ENCODE measurements around the gene ANGEL1. TPM values are rescaled to one million over a fixed set of nuclear protein-coding genes. Genes with fewer than 3 reads are reported as not detected.

Gene ANGEL1
- total RNA-seq, 2 experiments from 2014 or later, result 15.4 to 17.3 TPM

- no peaks in the 10 kb centered on the region for H3K4me1 Mint-ChIP-seq
- no peak overlapping the region for H3K27ac Mint-ChIP-seq
- no peak for ATAC-seq (ENCODE audit: low read depth)
- DNase-seq, result no peak
- H3K9me3 Mint-ChIP-seq, result no peaks in the 10 kb centered on the region
- POLR2A ChIA-PET, result no interaction called here
- H3K27me3 Mint-ChIP-seq, result peaks cover 9% of the 10 kb centered on the region
- H3K4me3 Mint-ChIP-seq, result no peak overlapping the region
- H3K36me3 Mint-ChIP-seq, result no peaks in the 10 kb centered on the region
Measured at GRCh38 chr14:76830556-76830955, 17.9 kb upstream of the ANGEL1 start.

DNA sequence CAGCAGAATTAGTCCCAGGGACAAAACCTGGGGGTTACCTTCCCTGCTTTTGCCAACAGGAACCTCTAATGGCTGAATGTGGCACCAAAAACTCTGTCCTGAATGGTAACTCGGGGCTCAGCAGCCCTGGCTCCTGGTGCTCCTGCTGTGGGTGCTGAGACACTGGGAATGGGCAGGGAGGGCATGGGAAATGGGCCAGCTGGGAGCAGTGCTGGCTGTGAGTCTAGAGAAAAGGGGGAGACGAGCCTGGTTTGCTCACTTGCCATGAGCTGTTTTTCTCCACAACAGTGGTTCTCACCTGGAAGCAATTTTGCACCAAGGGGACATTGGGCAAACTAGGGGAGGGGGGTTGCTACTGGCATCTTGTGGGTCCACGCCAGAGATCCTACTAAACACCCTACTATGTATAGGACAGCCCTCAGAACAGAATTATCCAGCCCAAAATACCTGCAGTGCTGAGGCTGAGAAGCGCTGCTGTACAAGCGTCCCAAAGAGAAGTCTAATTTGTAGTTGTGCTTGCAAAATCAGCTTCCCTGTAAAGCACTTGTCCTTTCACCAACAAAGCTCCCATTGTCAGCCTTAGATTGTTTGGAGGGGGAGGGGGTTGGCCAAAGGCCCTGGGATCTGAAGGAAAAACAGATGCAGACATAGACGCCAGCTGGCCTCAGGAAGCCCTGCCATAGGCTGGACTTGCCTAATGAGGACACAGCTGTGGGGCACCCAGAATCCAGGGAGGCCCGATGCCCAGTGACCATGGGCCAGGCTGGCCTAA is 17.2 kb upstream of the ANGEL1 start:
- no peak for DNase-seq
- POLR2A ChIA-PET, result no interaction called here
- Mint-ChIP-seq H3K4me1 (no peaks in the 10 kb centered on the region), H3K9me3 (no peaks in the 10 kb centered on the region), H3K4me3 (no peak overlapping the region), H3K27me3 (peaks cover 8% of the 10 kb centered on the region), H3K36me3 (no peaks in the 10 kb centered on the region), H3K27ac (no peak overlapping the region)
- ATAC-seq (ENCODE audit: low read depth), result no peak

- POLR2A ChIA-PET, result no interaction called here
- Mint-ChIP-seq H3K9me3 (no peaks in the 10 kb centered on the region), H3K27me3 (peaks cover 7% of the 10 kb centered on the region), H3K27ac (no peak overlapping the region), H3K4me3 (no peak overlapping the region), H3K4me1 (no peaks in the 10 kb centered on the region), H3K36me3 (no peaks in the 10 kb centered on the region)
- no peak for DNase-seq
- ATAC-seq (ENCODE audit: low read depth), result no peak
Measured at GRCh38 chr14:76829013-76829365, 16.3 kb upstream of the ANGEL1 start.

GRCh38 chr14:76828339-76829012 is 15.8 kb upstream of the ANGEL1 start:
- no peaks in the 10 kb centered on the region for H3K4me1 Mint-ChIP-seq
- ATAC-seq (ENCODE audit: low read depth), result no peak
- no peak overlapping the region for H3K27ac Mint-ChIP-seq
- no peaks in the 10 kb centered on the region for H3K9me3 Mint-ChIP-seq
- H3K27me3 Mint-ChIP-seq, result peaks cover 6% of the 10 kb centered on the region
- no peaks in the 10 kb centered on the region for H3K36me3 Mint-ChIP-seq
- DNase-seq, result no peak
- POLR2A ChIA-PET, result no interaction called here
- H3K4me3 Mint-ChIP-seq, result no peak overlapping the region

- Mint-ChIP-seq H3K27ac (no peak overlapping the region), H3K27me3 (peaks cover 6% of the 10 kb centered on the region), H3K36me3 (no peaks in the 10 kb centered on the region), H3K4me1 (no peaks in the 10 kb centered on the region), H3K9me3 (no peaks in the 10 kb centered on the region), H3K4me3 (no peak overlapping the region)
- no peak for DNase-seq
- POLR2A ChIA-PET, result no interaction called here
- ATAC-seq (ENCODE audit: low read depth), result no peak
Measured at GRCh38 chr14:76827696-76828296, 15.1 kb upstream of the ANGEL1 start.

DNA sequence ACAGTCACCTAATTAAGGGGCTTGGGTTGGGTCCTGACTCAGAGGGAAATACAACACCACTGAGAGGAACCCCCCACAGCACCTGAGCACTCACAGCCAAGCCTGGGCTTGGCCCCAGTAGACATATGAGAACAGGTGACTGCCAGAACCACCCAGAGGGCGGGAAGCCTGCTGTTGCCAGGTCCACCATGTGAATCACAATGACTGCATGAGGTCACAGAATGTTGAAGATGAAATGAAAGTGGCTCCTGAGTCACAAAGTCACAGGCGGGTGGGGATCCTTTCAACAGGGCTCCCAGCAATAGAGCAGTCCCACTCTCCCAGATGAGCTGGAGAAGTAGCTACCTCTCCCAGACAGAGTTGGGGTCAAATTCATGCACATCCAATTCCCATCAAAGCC is 13.4 kb upstream of the ANGEL1 start, which contains the start of gene LRRC74A:
Gene LRRC74A (plus strand): TSS at position 287 of the 400 bp plus-strand sequence. CDS start 290 bp downstream, outside the sequence.
- no peak for DNase-seq
- no peak within 1 kb of the TSS for H3K4me3 Mint-ChIP-seq
- POLR2A ChIA-PET, result no interaction called here
- H3K36me3 Mint-ChIP-seq, result no peaks in the 10 kb centered on the region
- H3K27me3 Mint-ChIP-seq, result peaks cover 6% of the 10 kb centered on the region
- no peak within 1 kb of the TSS for H3K27ac Mint-ChIP-seq
- H3K9me3 Mint-ChIP-seq, result no peaks in the 10 kb centered on the region
- no peaks in the 10 kb centered on the region for H3K4me1 Mint-ChIP-seq
- ATAC-seq (ENCODE audit: low read depth), result no peak

DNA sequence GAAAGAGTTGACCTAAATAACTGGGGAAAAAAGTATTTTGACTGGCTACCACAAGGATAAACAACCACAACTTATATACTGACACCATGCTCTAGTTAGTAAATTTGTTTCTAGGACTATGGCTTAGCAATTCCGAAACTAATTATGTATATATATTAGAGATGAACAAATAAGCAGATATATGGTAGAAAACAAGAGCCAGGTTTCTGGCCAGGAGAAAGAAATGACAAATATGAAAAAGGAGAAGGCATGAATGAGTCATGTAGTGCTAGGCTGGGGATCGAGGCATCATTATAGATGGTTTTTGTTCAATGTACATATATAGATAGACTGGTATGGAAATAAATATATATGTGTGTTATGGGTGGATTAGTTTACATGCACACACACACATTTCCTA is 8.0 kb upstream of the ANGEL1 start:
- ATAC-seq (ENCODE audit: low read depth) (no peak), DNase-seq (no peak)
- Mint-ChIP-seq H3K9me3 (no peaks in the 10 kb centered on the region), H3K4me1 (no peaks in the 10 kb centered on the region), H3K27me3 (peaks cover 10% of the 10 kb centered on the region), H3K27ac (no peak overlapping the region), H3K4me3 (no peak overlapping the region), H3K36me3 (no peaks in the 10 kb centered on the region)
- POLR2A ChIA-PET, result no interaction called here

DNA sequence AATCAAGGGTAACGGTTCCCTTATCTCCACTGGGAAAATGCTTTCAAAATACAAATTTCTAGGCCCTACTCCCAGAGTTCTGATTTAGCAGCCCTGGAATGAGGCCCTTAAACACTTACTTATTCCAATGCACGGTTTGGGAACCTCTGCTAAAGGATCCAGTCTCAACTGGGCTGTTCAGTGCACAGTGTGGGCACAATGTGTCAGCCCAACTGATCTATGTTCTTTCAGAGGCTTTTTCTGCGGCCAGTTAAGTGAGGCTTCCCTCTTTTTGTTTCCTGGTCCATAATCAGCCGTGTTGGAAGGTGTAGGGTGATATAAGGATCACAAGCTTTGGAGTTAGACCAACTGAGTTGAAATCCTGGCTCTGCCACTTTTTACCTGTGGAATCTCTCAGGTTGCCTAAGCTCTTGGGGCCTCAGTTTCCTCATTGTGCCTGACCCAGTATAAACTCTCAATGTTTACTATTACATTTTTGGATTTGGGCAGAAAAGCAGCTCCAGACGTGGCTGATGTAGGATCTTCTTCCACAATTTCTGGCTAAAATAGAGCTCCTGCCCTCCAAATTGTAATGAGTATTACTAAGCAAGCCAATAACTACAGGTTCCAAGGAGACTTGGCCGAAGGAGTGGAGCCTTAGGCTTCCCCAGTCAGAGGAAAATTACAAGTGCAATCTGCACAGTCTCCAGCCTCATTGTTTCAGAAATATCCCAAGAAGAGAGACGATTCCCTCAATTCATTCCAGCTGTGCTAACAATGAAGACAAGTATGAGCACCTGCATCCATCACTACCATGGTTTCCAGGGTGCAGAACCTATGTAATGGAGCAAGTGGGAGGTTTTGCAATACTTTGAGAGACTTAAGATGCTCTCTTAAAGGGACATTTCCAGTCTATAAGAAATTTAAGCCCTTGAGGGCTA is 2.3 kb upstream of the ANGEL1 start:
- DNase-seq (no peak), ATAC-seq (ENCODE audit: low read depth) (no peak)
- peaks cover 7% of the 10 kb centered on the region for H3K27me3 Mint-ChIP-seq
- no peak overlapping the region for H3K4me3 Mint-ChIP-seq
- POLR2A ChIA-PET, result no interaction called here
- no peaks in the 10 kb centered on the region for H3K36me3 Mint-ChIP-seq
- no peaks in the 10 kb centered on the region for H3K9me3 Mint-ChIP-seq
- no peak overlapping the region for H3K27ac Mint-ChIP-seq
- H3K4me1 Mint-ChIP-seq, result peaks cover 20% of the 10 kb centered on the region

DNA sequence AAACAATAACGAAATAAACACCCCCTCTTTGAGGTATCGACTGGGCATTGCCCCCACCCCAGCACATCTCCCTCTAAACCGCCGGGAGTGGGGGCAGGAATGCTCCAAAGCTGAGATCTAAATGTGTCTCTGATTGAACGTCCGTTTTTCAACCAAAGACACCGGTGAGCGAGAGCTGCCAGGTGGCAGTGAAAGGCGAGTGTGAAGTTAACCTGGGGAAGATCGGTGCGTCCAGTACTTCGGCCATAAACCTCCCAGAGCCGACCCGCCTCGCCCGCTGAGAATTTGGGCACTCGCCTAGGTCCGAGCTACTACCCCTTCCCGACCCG is 625 bp downstream of the ANGEL1 start:
- DNase-seq, result no peak
- Mint-ChIP-seq H3K36me3 (no peaks in the 10 kb centered on the region), H3K4me3 (peak overlapping the region; percentile 90), H3K27ac (peak overlapping the region; percentile 85), H3K27me3 (no peaks in the 10 kb centered on the region), H3K4me1 (peaks cover 20% of the 10 kb centered on the region), H3K9me3 (no peaks in the 10 kb centered on the region)
- POLR2A ChIA-PET, result interaction anchor here (1.0 to 1.7 kb wide), 9 partner anchors 15 to 508 kb away, joined by 3 to 7 read pairs (median 4); partner anchors contain the start of genes GSTZ1, POMT2 and VASH1
- ATAC-seq (ENCODE audit: low read depth), result no peak

DNA sequence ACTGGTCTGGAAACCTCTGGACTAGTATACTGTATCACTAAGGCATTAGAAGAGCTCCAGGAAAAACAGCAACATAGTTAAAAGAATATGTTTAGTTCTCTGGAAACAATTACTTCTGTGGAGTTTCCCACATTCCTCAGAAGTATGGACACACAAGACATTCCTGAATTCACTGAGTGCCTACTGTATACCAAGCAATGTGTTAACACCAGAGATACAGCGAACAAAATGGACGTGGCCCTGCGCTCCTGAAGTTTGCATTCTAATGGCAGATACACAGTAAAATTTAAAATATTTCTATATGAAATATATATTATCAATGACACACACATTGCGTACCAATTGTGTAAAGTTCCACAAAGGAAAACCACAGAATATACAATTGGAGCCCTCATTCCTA is 1.1 kb downstream of the ANGEL1 start:
- no peak for DNase-seq
- Mint-ChIP-seq H3K27me3 (no peaks in the 10 kb centered on the region), H3K4me1 (peaks cover 20% of the 10 kb centered on the region), H3K27ac (peak overlapping the region; percentile 64), H3K4me3 (peak overlapping the region; percentile 90), H3K9me3 (no peaks in the 10 kb centered on the region), H3K36me3 (no peaks in the 10 kb centered on the region)
- no peak for ATAC-seq (ENCODE audit: low read depth)
- POLR2A ChIA-PET, result interaction anchor here (0.7 to 1.2 kb wide), 5 partner anchors 14 to 509 kb away, joined by 3 to 5 read pairs (median 3); partner anchors contain the start of genes GSTZ1 and POMT2

GRCh38 chr14:76810953-76811400 is 1.7 kb downstream of the ANGEL1 start:
- peaks cover 20% of the 10 kb centered on the region for H3K4me1 Mint-ChIP-seq
- no peaks in the 10 kb centered on the region for H3K27me3 Mint-ChIP-seq
- POLR2A ChIA-PET, result interaction anchor here (0.7 to 1.0 kb wide), 4 partner anchors 14 to 50 kb away, joined by 3 to 5 read pairs (median 4); no protein-coding TSS in a partner anchor
- ATAC-seq (ENCODE audit: low read depth), result peak; percentile 12
- H3K36me3 Mint-ChIP-seq, result no peaks in the 10 kb centered on the region
- peak overlapping the region; percentile 64 for H3K27ac Mint-ChIP-seq
- DNase-seq, result no peak
- H3K9me3 Mint-ChIP-seq, result no peaks in the 10 kb centered on the region
- peak overlapping the region; percentile 90 for H3K4me3 Mint-ChIP-seq

DNA sequence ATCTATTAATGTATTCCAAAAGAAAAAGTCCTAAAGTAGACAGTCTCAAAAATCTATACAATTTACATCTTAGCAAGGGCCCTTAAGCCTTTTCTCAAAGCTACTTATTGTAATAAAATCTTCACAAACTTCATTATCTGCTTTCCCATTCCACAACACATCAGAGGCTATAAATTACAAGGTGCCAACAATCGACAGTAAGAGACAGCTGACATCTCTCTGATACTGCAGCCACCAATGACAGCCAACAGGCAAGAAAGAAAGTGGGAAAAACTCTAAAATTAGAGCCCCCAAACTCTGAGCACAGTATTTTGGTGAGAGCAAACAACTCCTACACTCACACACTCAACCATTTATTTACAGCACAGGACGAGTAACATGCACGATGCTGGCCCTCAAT is 2.2 kb downstream of the ANGEL1 start:
- H3K36me3 Mint-ChIP-seq, result no peaks in the 10 kb centered on the region
- POLR2A ChIA-PET, result interaction anchor here (0.7 to 1.0 kb wide), 2 partner anchors 34 to 41 kb away, joined by 3 to 4 read pairs; no protein-coding TSS in a partner anchor
- peak overlapping the region; percentile 90 for H3K4me3 Mint-ChIP-seq
- DNase-seq (no peak), ATAC-seq (ENCODE audit: low read depth) (no peak)
- peak overlapping the region; percentile 64 for H3K27ac Mint-ChIP-seq
- H3K27me3 Mint-ChIP-seq, result no peaks in the 10 kb centered on the region
- H3K4me1 Mint-ChIP-seq, result peaks cover 20% of the 10 kb centered on the region
- H3K9me3 Mint-ChIP-seq, result no peaks in the 10 kb centered on the region

GRCh38 chr14:76808990-76809389 is 3.7 kb downstream of the ANGEL1 start:
- no peaks in the 10 kb centered on the region for H3K9me3 Mint-ChIP-seq
- H3K27me3 Mint-ChIP-seq, result no peaks in the 10 kb centered on the region
- H3K4me3 Mint-ChIP-seq, result no peak overlapping the region
- ATAC-seq (ENCODE audit: low read depth) (no peak), DNase-seq (no peak)
- H3K36me3 Mint-ChIP-seq, result peaks cover 3% of the 10 kb centered on the region
- peaks cover 20% of the 10 kb centered on the region for H3K4me1 Mint-ChIP-seq
- H3K27ac Mint-ChIP-seq, result no peak overlapping the region
- POLR2A ChIA-PET, result no interaction called here
